OCI-LY3 (cell line): Measurements from ENCODE around the gene NRXN2.
"Not testable (repeated sequence)": the region's sequence is repeated elsewhere in the genome, so short reads cannot be mapped to it uniquely, and the experiment has no call there.

Experiments
- H2AFZ ChIP-seq: fragments of 200-600, 300-600 bp; shearing (Covaris generic); 2 replicates; pipeline ENCODE4 v1.6.0; 2014; ENCODE audit warnings: antibody characterized with exemption, low read depth, low read length
- H3K27ac ChIP-seq: fragments of 200-600, 300-600 bp; sonication (generic); 2 replicates; pipeline ENCODE4 v1.5.1; 2014; ENCODE audit warnings: mild to moderate bottlenecking, low read length, moderate library complexity, mixed read lengths
- H3K27me3 ChIP-seq: fragments of 200-600, 300-600 bp; sonication (generic); 2 replicates; pipeline ENCODE4 v1.6.1; 2014; ENCODE audit warnings: low read depth, low read length, mixed read lengths
- H3K36me3 ChIP-seq: fragments of 200-600, 300-600 bp; sonication (generic); replicated peaks from 2 replicates; pipeline ENCODE3; 2014; ENCODE audit warnings: low read depth, low read length, mixed read lengths
- H3K4me1 ChIP-seq: fragments of 300-600, 200-600 bp; sonication (generic); 2 replicates; pipeline ENCODE4 v1.6.1; 2014; ENCODE audit warnings: low read length, mixed read lengths
- H3K4me2 ChIP-seq: fragments of 200-600, 300-600 bp; sonication (generic); 2 replicates; pipeline ENCODE4 v1.6.1; 2014; ENCODE audit warnings: low read length, mixed read lengths
- H3K4me3 ChIP-seq: fragments of 300-600, 200-600 bp; sonication (generic); 2 replicates; pipeline ENCODE4 v1.5.1; 2014; ENCODE audit warnings: antibody characterized with exemption, mild to moderate bottlenecking, low read length, moderate library complexity
- H3K79me2 ChIP-seq: fragments of 300-600, 200-600 bp; shearing (Covaris generic); 2 replicates; pipeline ENCODE4 v1.6.1; 2014; ENCODE audit warnings: mild to moderate bottlenecking, low read length, mixed read lengths
- H3K9ac ChIP-seq: fragments of 300-600, 200-600 bp; shearing (Covaris generic); 2 replicates; pipeline ENCODE4 v1.6.0; 2014; ENCODE audit warnings: mild to moderate bottlenecking, low read length, moderate library complexity
- H3K9me3 ChIP-seq: fragments of 200-600, 300-600 bp; shearing (Covaris generic); 2 replicates; pipeline ENCODE4 v1.6.1; 2014; ENCODE audit warnings: low read length, mixed read lengths; ENCODE audit not compliant: insufficient read depth
- H4K20me1 ChIP-seq: fragments of 200-600, 300-600 bp; sonication (generic); 2 replicates; pipeline ENCODE4 v1.6.1; 2016; ENCODE audit warnings: low read length, mixed read lengths; ENCODE audit not compliant: insufficient read depth
- CTCF ChIP-seq: fragments of 200-600, 300-600 bp; sonication (generic); IDR thresholded peaks from 2 replicates; pipeline ENCODE4 v1.5.1; 2014; ENCODE audit warnings: antibody characterized with exemption, low read length, low read depth
- EZH2phosphoT487 ChIP-seq: fragments of 200-600 bp; shearing (Covaris generic); IDR thresholded peaks from 2 replicates; pipeline ENCODE4 v1.6.1; 2018; ENCODE audit warnings: antibody characterized with exemption, mixed run types, low read depth

The NRXN2 gene

GRCh38 chr11:64561984-64562722 lies 160.8 kb downstream of the NRXN2 start:
- TF ChIP-seq EZH2phosphoT487 (no peak), CTCF (no peak)
- Histone ChIP-seq H3K4me2 (no peak overlapping the region), H3K4me3 (no peak overlapping the region), H3K4me1 (0 out of 2 replicates have a peak, but pooled peaks cover 5% of the 10 kb centered on the region), H3K27ac (no peak overlapping the region), H3K79me2 (no peaks in the 10 kb centered on the region), H2AFZ (no peak overlapping the region), H3K9me3 (no peaks in the 10 kb centered on the region), H3K9ac (no peak overlapping the region), H4K20me1 (no peaks in the 10 kb centered on the region), H3K27me3 (0 out of 2 replicates have a peak, but pooled peaks cover 2% of the 10 kb centered on the region), H3K36me3 (no peaks in the 10 kb centered on the region)

GRCh38 chr11:64561429-64561828 lies 161.6 kb downstream of the NRXN2 start:
- not testable (repeated sequence) for H4K20me1 ChIP-seq, H3K27ac ChIP-seq, H3K27me3 ChIP-seq, H2AFZ ChIP-seq, H3K9ac ChIP-seq, H3K79me2 ChIP-seq, H3K4me2 ChIP-seq, H3K4me1 ChIP-seq, H3K9me3 ChIP-seq, H3K36me3 ChIP-seq, H3K4me3 ChIP-seq

- Histone ChIP-seq H3K4me1 (no peaks in the 10 kb centered on the region), H2AFZ (no peak overlapping the region), H3K9me3 (no peaks in the 10 kb centered on the region), H4K20me1 (no peaks in the 10 kb centered on the region), H3K9ac (no peak overlapping the region), H3K27ac (no peak overlapping the region), H3K79me2 (no peaks in the 10 kb centered on the region), H3K4me2 (no peak overlapping the region), H3K36me3 (no peaks in the 10 kb centered on the region), H3K27me3 (0 out of 2 replicates have a peak, but pooled peaks cover 2% of the 10 kb centered on the region), H3K4me3 (no peak overlapping the region)
- no peak for TF ChIP-seq EZH2phosphoT487
- TF ChIP-seq CTCF, result no peak
Measured at GRCh38 chr11:64560941-64561340, 162.1 kb downstream of the NRXN2 start.

- Histone ChIP-seq H3K4me1 (peaks cover 1% of the 10 kb centered on the region), H3K4me3 (no peak overlapping the region), H3K79me2 (no peaks in the 10 kb centered on the region), H3K9me3 (no peaks in the 10 kb centered on the region), H3K36me3 (no peaks in the 10 kb centered on the region), H2AFZ (no peak overlapping the region), H3K27me3 (0 out of 2 replicates have a peak, but pooled peaks cover 2% of the 10 kb centered on the region), H3K9ac (no peak overlapping the region), H4K20me1 (no peaks in the 10 kb centered on the region), H3K4me2 (no peak overlapping the region), H3K27ac (no peak overlapping the region)
- no peak for TF ChIP-seq CTCF
- no peak for TF ChIP-seq EZH2phosphoT487
Measured at GRCh38 chr11:64560139-64560771, 162.7 kb downstream of the NRXN2 start.
